GM11168 (cell line): ENCODE measurements around the gene THRB.

Experiments
- in situ Hi-C: fragments of 300-500 bp; cut with MboI; formaldehyde crosslinking; loops from one replicate; pipeline ENCODE4 v1.12.0; 2022; ENCODE audit warnings: low sequenced_read_pairs; ENCODE audit not compliant: unreplicated experiment

THRB gene

DNA sequence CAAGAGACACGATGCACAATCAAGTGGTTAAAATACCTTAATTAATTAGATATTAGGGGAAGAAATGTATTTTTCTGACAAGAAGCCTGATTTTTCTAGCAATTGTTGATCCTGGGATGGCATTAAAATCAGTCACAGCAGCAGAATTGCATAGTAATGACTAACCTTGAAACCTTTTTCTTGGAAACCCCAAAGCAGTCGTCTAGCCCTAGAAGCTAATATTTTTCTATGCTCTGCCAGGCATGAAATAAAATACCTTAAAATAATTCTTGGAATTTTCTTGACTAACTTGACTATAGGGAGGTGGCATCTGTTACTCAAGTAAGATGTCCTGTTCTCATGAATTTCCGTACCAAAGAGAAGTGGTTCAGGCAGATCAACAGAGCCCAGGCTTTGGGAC lies 204.1 kb downstream of the THRB start:
- in situ Hi-C loops, result no loop called here

- in situ Hi-C loops, result no loop called here
Observed at GRCh38 chr3:24288496-24289236, 206.0 kb downstream of the THRB start.

GRCh38 chr3:24287755-24288450 lies 206.7 kb downstream of the THRB start:
- in situ Hi-C loops, result no loop called here

DNA sequence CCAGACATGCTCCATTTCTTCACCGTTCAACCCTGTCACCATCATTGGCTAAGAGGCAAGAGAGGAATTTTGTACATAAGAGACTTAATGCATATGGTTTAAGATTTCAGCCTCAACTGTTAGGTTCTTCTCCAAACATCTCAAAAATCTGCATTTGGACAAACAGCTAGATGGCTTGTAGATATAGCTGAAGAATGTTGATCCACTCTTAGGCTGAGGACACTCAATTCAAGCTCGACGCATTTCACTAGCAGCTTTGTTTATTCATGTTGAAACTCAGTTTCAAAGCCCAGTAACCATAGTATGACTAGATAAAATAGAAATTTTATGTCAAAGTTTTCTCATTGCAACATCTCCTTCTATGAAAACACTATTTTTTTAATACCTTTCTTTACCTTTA lies 208.2 kb downstream of the THRB start:
- in situ Hi-C loops, result no loop called here

DNA sequence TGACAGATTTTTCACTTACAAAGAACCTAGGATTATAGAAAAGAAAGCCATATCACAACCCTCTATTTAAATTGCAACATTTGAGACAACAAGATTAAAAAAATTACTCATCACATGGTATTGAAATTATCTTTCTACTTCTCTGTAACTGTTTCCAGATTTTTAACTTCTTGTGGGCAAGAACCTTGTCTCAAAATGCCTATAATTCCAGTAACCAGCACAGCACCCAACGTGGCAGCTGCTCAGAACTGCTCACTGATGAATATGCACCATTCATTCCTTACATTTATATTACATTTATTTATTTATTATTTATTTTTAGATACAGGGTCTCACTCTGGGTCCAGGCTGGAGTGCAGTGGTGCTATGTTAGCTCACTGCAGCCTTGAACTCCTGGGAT lies 216.1 kb downstream of the THRB start:
- in situ Hi-C loops, result no loop called here

GRCh38 chr3:24273491-24273890 lies 221.2 kb downstream of the THRB start:
- in situ Hi-C loops, result no loop called here

DNA sequence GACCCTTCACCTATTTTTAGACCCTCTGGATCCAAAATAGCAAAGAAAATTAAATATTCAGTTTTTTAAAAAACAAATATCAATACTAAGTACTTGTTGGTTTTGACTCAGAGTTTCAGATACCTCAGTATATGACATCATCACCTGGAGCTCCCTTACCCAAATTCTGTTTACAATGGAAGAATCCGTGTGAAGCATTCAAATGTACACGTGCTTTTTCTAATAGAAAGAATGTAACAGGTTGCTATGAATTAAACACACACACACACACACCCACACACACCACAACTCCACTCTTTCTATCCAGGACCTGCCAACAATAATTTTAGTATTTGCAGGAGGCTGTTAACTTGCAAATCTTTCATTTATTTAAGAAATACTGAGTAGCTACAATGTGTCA lies 221.8 kb downstream of the THRB start:
- in situ Hi-C loops, result no loop called here

DNA sequence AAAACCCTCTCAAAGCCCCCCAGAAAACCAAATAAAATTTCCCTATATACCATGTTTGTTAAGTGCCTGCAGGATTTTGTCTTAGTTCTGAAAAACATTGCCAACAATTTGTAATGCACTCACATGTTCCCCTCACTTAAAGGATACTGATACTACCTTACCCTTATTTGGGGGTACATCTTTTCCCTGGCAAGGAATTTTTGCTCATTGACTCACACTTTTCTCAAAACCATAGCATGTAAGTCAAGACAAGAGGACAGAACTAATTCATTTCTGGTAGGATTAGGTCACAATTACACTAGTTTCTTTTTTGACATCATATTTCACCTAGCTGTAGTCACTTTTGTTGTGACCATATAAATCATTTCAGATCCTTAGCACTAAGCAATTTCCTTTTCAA lies 222.2 kb downstream of the THRB start:
- in situ Hi-C loops, result no loop called here

DNA sequence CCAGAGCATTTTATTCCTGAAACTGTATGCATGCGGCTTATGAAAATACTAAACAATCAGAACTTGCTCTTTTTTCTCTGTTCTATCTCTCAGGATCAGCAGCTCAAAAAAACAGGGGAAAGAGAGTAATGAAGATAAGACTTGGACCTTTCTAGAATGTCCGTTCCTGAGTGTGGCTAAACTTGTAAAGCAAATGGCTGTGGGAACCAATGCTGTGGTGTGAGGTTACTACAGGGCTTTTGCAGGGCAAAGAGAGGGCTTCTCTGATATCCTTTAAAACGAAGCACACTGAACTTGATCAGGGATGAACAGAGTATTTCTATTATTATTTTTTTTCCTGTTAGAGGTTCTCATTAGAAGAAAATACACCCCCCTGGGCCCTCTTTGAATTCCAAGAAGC lies 223.4 kb downstream of the THRB start:
- in situ Hi-C loops, result no loop called here

DNA sequence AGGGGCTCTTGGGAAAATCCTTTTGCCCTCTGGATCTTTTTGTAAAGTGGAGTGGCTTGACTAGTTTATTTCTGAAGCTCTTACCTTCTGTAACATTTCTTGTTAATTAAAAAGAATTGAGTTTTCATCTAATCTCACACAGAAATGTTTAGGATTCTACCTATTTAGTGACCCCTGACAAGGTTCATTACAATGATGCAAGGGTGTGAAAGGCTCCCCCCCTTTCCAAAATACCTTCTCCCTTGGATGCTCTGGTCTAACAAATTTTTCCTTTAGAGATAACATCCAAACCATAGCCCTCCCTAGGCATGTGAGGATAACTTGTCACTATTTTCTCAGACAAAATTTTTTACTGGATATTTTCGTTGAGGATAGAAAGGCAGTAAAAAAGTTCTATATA lies 223.9 kb downstream of the THRB start:
- in situ Hi-C loops, result no loop called here

DNA sequence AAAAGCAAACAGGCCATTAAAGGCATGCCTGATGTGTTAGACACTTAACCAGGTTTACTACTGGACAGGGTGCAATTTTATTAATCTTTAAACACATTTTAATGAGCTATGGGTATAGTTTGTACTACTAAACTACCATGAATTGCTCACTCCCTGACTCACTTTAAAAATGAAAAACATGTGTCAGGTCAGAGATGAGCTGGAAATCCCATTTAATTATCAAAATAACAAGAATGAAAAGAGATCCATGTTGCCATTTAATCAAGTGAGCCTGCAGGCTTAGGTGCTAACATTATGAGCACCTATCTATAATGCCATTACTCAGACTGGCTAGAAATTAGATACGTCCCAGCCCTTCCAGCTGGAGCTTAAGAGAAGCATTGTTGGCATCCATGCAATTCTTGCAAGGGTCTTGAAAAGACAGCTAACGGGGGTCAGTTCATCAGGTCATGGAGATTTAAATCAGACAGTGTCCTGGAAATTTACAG lies 224.4 kb downstream of the THRB start:
- in situ Hi-C loops, result no loop called here

DNA sequence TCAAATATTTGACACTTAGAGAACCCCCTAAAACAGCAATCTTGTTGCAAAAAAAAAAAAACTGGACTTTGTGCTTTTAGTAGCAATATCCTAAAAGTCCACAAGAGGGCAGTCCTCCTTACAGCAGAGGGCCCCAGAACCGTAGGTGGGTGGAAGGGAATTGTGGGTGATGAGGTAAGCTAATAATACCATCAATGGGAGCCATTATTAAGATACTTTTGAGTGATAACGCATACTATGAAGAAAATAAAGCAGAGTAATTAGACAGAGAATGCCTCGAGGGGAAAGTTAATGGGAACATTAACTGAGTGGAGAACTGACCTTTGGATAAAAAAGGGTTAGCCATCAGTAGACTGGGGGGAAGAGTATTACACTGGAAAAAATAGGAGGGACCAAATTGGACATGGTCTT lies 229.9 kb downstream of the THRB start:
- in situ Hi-C loops, result no loop called here

- in situ Hi-C loops, result no loop called here
Observed at GRCh38 chr3:24264011-24264410, 230.6 kb downstream of the THRB start.

GRCh38 chr3:24263069-24263668 lies 231.5 kb downstream of the THRB start:
- in situ Hi-C loops, result no loop called here

- in situ Hi-C loops, result no loop called here
Observed at GRCh38 chr3:24261521-24261920, 233.1 kb downstream of the THRB start.

DNA sequence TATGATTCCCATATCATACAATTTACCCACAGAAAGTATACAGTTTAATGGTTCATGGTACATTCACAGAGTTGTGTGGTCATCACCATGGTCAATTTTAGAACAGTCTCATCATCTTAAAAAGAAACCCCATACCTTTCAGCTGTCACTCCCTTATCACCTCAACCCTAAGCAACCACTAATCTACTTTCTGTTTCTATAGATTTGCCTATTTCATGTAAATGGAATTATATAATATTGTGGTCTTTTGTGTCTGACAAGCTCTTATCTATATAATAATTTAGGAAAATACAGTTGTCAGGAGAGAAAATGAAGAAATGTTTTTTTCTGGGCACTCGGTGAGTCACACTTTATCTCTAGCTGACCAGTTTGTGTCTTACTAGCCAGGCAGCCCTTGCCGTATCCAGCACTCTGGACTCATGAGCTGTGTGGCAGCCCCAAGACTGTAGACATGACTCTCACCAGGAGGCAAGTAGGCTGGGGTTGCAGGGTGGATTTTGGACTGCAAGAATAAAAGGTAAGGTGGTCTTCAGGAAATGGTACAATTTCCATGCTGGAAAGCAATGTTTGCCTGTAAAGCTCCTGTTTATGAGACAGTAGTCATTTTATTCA lies 234.6 kb downstream of the THRB start:
- in situ Hi-C loops, result no loop called here

GRCh38 chr3:24258727-24259600 lies 235.7 kb downstream of the THRB start:
- in situ Hi-C loops, result no loop called here

- in situ Hi-C loops, result no loop called here
Observed at GRCh38 chr3:24258260-24258659, 236.4 kb downstream of the THRB start.

DNA sequence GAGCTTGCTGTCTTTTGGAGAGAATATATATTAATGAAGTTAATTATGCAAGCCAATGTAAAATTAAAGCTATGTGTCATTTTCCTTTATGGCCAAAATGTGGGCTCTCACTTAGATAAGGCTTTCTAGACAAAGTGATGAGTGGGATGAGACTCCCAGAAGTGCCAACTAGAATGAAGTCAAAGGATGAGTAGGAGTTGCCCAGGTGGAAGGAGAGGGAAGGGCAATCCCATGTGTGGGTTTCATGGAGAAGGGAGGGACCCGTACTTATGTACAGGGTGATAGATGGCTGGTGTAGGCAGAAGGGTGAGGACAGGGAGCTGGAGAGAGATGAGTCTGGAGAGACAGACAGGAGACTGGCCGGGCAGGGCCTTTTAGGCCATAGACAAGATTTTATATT lies 239.2 kb downstream of the THRB start:
- in situ Hi-C loops, result no loop called here

GRCh38 chr3:24254649-24255048 lies 240.0 kb downstream of the THRB start:
- in situ Hi-C loops, result no loop called here
